ENCODE data around the gene PCCA. TPM values are rescaled to one million over a fixed set of nuclear protein-coding genes. Genes with fewer than 3 reads are reported as not detected.

PCCA gene
- polyA plus RNA-seq, 1 experiment, result 22.6 TPM

- no peak for DNase-seq (ENCODE audit: low read depth, low spot score)
- ChIA-PET POLR2A (interaction anchor here (0.6 kb wide), 1 partner anchor 459 kb away, joined by 7 read pairs; no protein-coding TSS in a partner anchor), CTCF (interaction anchor here (0.6 to 7.9 kb wide), 16 partner anchors 13 to 857 kb away, joined by 3 to 56 read pairs (median 4); no protein-coding TSS in a partner anchor)
- H3K4me3 ChIP-seq (ENCODE audit: low read depth, low read length), result no peak overlapping the region
- no peaks in the 10 kb centered on the region for H3K27me3 ChIP-seq (ENCODE audit: control insufficient read depth, insufficient read depth, low read length)
- no peak for TF ChIP-seq CTCF (IDR thresholded peaks at IDR 0.05; ENCODE audit: low read depth, low read length)
- no peak overlapping the region for H3K27ac ChIP-seq (ENCODE audit: low read depth, low read length)
- H3K9me3 ChIP-seq (ENCODE audit: control insufficient read depth, insufficient read depth, low read length), result peaks cover 3% of the 10 kb centered on the region; the same call in 1 of the 2 replicates
Observed at GRCh38 chr13:100513987-100514670, 425.2 kb downstream of the PCCA start.

- peak; percentile 99 for TF ChIP-seq CTCF (IDR thresholded peaks at IDR 0.05; ENCODE audit: low read depth, low read length)
- no peaks in the 10 kb centered on the region for H3K27me3 ChIP-seq (ENCODE audit: control insufficient read depth, insufficient read depth, low read length)
Observed at GRCh38 chr13:100514788-100515409, 426.0 kb downstream of the PCCA start.

GRCh38 chr13:100515410-100515800, 426.5 kb downstream of the PCCA start:
- Histone ChIP-seq H3K9me3 (ENCODE audit: control insufficient read depth, insufficient read depth, low read length) (peaks cover 3% of the 10 kb centered on the region; the same call in 1 of the 2 replicates), H3K27me3 (ENCODE audit: control insufficient read depth, insufficient read depth, low read length) (no peaks in the 10 kb centered on the region), H3K27ac (ENCODE audit: low read depth, low read length) (no peak overlapping the region), H3K4me3 (ENCODE audit: low read depth, low read length) (no peak overlapping the region)
- no peak for TF ChIP-seq CTCF (IDR thresholded peaks at IDR 0.05; ENCODE audit: low read depth, low read length)
- DNase-seq (ENCODE audit: low read depth, low spot score), result no peak
- ChIA-PET CTCF (interaction anchor here (0.5 to 7.9 kb wide), 36 partner anchors 8 to 1037 kb away, joined by 3 to 56 read pairs (median 4); partner anchors contain the start of gene TMTC4), POLR2A (interaction anchor here (0.5 kb wide), 1 partner anchor 123 kb away, joined by 7 read pairs; no protein-coding TSS in a partner anchor)

More at GRCh38 chr13:100514788-100515409, 426.0 kb downstream of the PCCA start:
- no peak overlapping the region for H3K4me3 ChIP-seq (ENCODE audit: low read depth, low read length)
- peak; percentile 42 for DNase-seq (ENCODE audit: low read depth, low spot score)
- POLR2A ChIA-PET, result interaction anchor here (0.5 to 0.6 kb wide), 3 partner anchors 122 to 487 kb away, joined by 3 to 7 read pairs (median 7); no protein-coding TSS in a partner anchor
- H3K9me3 ChIP-seq (ENCODE audit: control insufficient read depth, insufficient read depth, low read length), result peaks cover 3% of the 10 kb centered on the region; the same call in 1 of the 2 replicates
- CTCF ChIA-PET, result interaction anchor here (0.5 to 7.9 kb wide), 40 partner anchors 9 to 1036 kb away, joined by 3 to 56 read pairs (median 4); partner anchors contain the start of gene TMTC4
- no peak overlapping the region for H3K27ac ChIP-seq (ENCODE audit: low read depth, low read length)

GRCh38 chr13:100517135-100517534, 428.2 kb downstream of the PCCA start:
- POLR2A ChIA-PET, result no interaction called here
- no peak for DNase-seq (ENCODE audit: low read depth, low spot score)
- Histone ChIP-seq H3K4me3 (ENCODE audit: low read depth, low read length) (no peak overlapping the region), H3K27ac (ENCODE audit: low read depth, low read length) (no peak overlapping the region), H3K9me3 (ENCODE audit: control insufficient read depth, insufficient read depth, low read length) (peaks cover 3% of the 10 kb centered on the region; the same call in 1 of the 2 replicates), H3K27me3 (ENCODE audit: control insufficient read depth, insufficient read depth, low read length) (no peaks in the 10 kb centered on the region)
- CTCF ChIA-PET, result interaction anchor here (0.5 to 7.9 kb wide), 6 partner anchors 31 to 601 kb away, joined by 3 to 56 read pairs (median 4); no protein-coding TSS in a partner anchor
- TF ChIP-seq CTCF (IDR thresholded peaks at IDR 0.05; ENCODE audit: low read depth, low read length), result no peak

Measured in AG04450 (cell line).